WTC11 (cell line): ENCODE measurements around the gene CUL1. TPM values are rescaled to one million over a fixed set of nuclear protein-coding genes. Genes with fewer than 3 reads are reported as not detected.
A peak's percentile ranks its signal among the peaks of the same experiment; 100 is the strongest.

Source experiments
- ATAC-seq: fragments of 200-7000 bp; cut with Tn5 transposase; 2 replicates; pipeline ENCODE4 v1.10.0; 2021; ENCODE audit warnings: mild to moderate bottlenecking, moderate library complexity
- CTCF ChIA-PET: fragments of 300-600 bp; sonication (Branson Sonifier 250); formaldehyde crosslinking; loops from one replicate; lab custom pipeline; 2021; ENCODE audit warnings: antibody characterized with exemption; lab: Charles Lee
- POLR2A ChIA-PET: fragments of 350-600 bp; sonication (Branson Sonifier 250); formaldehyde crosslinking; loops from one replicate; lab custom pipeline; 2021; ENCODE audit warnings: antibody characterized with exemption; lab: Charles Lee
- DNase-seq: peaks from one replicate; pipeline ENCODE4 v3.0.0; 2021; ENCODE audit warnings: low spot score
- H3K27ac Mint-ChIP-seq: 2 replicates; pipeline ENCODE4 v1.8.0; 2021; ENCODE audit warnings: mixed read lengths
- H3K27me3 Mint-ChIP-seq: 2 replicates; pipeline ENCODE4 v1.8.0; 2021; ENCODE audit warnings: low read depth, mild to moderate bottlenecking, moderate library complexity, mixed read lengths
- H3K36me3 Mint-ChIP-seq: 2 replicates; pipeline ENCODE4 v1.8.0; 2021; ENCODE audit warnings: mixed read lengths
- H3K4me1 Mint-ChIP-seq: 2 replicates; pipeline ENCODE4 v1.8.0; 2022; ENCODE audit warnings: mixed read lengths
- H3K4me3 Mint-ChIP-seq: 2 replicates; pipeline ENCODE4 v1.8.0; 2021; ENCODE audit warnings: mild to moderate bottlenecking, moderate library complexity, mixed read lengths
- H3K9me3 Mint-ChIP-seq: 2 replicates; pipeline ENCODE4 v1.8.0; 2021; ENCODE audit warnings: mixed read lengths
- ATF1 ChIP-seq: sonication (generic); formaldehyde crosslinking; IDR thresholded peaks from 2 replicates; pipeline ENCODE4 v1.8.1; 2023; ENCODE audit warnings: mild to moderate bottlenecking, moderate library complexity, missing genetic modification reagents
- CBFB ChIP-seq: sonication (generic); formaldehyde crosslinking; IDR thresholded peaks from 2 replicates; pipeline ENCODE4 v1.8.1; 2022; ENCODE audit warnings: mild to moderate bottlenecking, low read depth, missing genetic modification reagents
- CREM ChIP-seq: sonication (generic); formaldehyde crosslinking; IDR thresholded peaks from 2 replicates; pipeline ENCODE4 v1.8.1; 2022; ENCODE audit warnings: mild to moderate bottlenecking, missing genetic modification reagents, moderate library complexity
- EMX1 ChIP-seq: fragments of 250-450 bp; sonication (Bioruptor Pico); IDR thresholded peaks from 2 replicates; pipeline ENCODE4 v1.8.0; 2021; ENCODE audit warnings: mild to moderate bottlenecking
- FOXK1 ChIP-seq: sonication (generic); formaldehyde crosslinking; IDR thresholded peaks from 2 replicates; pipeline ENCODE4 v1.8.0; 2022; ENCODE audit warnings: mild to moderate bottlenecking, moderate library complexity, missing genetic modification reagents
- GABPB1 ChIP-seq: sonication (generic); formaldehyde crosslinking; IDR thresholded peaks from 2 replicates; pipeline ENCODE4 v1.8.1; 2023; ENCODE audit warnings: mild to moderate bottlenecking, missing genetic modification reagents
- GRHL2 ChIP-seq: fragments of 250-450 bp; sonication (Bioruptor Pico); IDR thresholded peaks from 2 replicates; pipeline ENCODE4 v1.8.0; 2022; ENCODE audit warnings: mild to moderate bottlenecking, moderate library complexity; ENCODE audit not compliant: insufficient replicate concordance, severe bottlenecking
- GTF2I ChIP-seq: fragments of 250-450 bp; sonication (Bioruptor Pico); conservative IDR thresholded peaks from 2 replicates; pipeline ENCODE4 v1.4.0; 2021; ENCODE audit warnings: mild to moderate bottlenecking
- HMGA2 ChIP-seq: fragments of 250-450 bp; sonication (Bioruptor Pico); IDR thresholded peaks from 2 replicates; pipeline ENCODE4 v1.4.0; 2021; ENCODE audit warnings: mild to moderate bottlenecking, moderate library complexity
- JAZF1 ChIP-seq: fragments of 250-450 bp; sonication (Bioruptor Pico); IDR thresholded peaks from 2 replicates; pipeline ENCODE4 v1.9.0; 2021; ENCODE audit warnings: moderate library complexity, mild to moderate bottlenecking, inconsistent platforms
- JUN ChIP-seq: sonication (generic); formaldehyde crosslinking; IDR thresholded peaks from 2 replicates; pipeline ENCODE4 v1.8.0; 2023; ENCODE audit warnings: mild to moderate bottlenecking, missing genetic modification reagents
- MLX ChIP-seq: sonication (generic); formaldehyde crosslinking; IDR thresholded peaks from 2 replicates; pipeline ENCODE4 v1.8.1; 2023; ENCODE audit warnings: mild to moderate bottlenecking, missing genetic modification reagents, moderate library complexity
- MYBL2 ChIP-seq: sonication (generic); formaldehyde crosslinking; IDR thresholded peaks from 2 replicates; pipeline ENCODE4 v1.8.1; 2023; ENCODE audit warnings: mild to moderate bottlenecking, moderate library complexity, missing genetic modification reagents
- NFATC4 ChIP-seq: fragments of 250-450 bp; sonication (Bioruptor Pico); IDR thresholded peaks from 2 replicates; pipeline ENCODE4 v1.9.0; 2021; ENCODE audit warnings: mild to moderate bottlenecking
- NFYB ChIP-seq: sonication (generic); formaldehyde crosslinking; conservative IDR thresholded peaks from 2 replicates; pipeline ENCODE4 v1.8.0; 2022; ENCODE audit warnings: low read depth, missing genetic modification reagents
- NR2C2 ChIP-seq: sonication (generic); formaldehyde crosslinking; IDR thresholded peaks from 2 replicates; pipeline ENCODE4 v1.8.0; 2022; ENCODE audit warnings: mild to moderate bottlenecking, missing genetic modification reagents
- NR3C1 ChIP-seq: sonication (generic); formaldehyde crosslinking; conservative IDR thresholded peaks from 2 replicates; pipeline ENCODE4 v1.8.1; 2023; ENCODE audit warnings: low read depth, mild to moderate bottlenecking, missing genetic modification reagents
- TCF7 ChIP-seq: sonication (generic); formaldehyde crosslinking; IDR thresholded peaks from 2 replicates; pipeline ENCODE4 v1.8.0; 2022; ENCODE audit warnings: mild to moderate bottlenecking, low read depth, missing genetic modification reagents, moderate library complexity
- ZNF121 ChIP-seq: sonication (generic); formaldehyde crosslinking; IDR thresholded peaks from 2 replicates; pipeline ENCODE4 v1.8.0; 2023; ENCODE audit warnings: missing genetic modification reagents
- ZNF219 ChIP-seq: sonication (generic); formaldehyde crosslinking; IDR thresholded peaks from 2 replicates; pipeline ENCODE4 v1.8.0; 2023; ENCODE audit warnings: missing genetic modification reagents, mild to moderate bottlenecking, borderline replicate concordance
- ZNF396 ChIP-seq: fragments of 250-450 bp; sonication (Bioruptor Pico); IDR thresholded peaks from 2 replicates; pipeline ENCODE4 v1.8.0; 2021; ENCODE audit warnings: mild to moderate bottlenecking, moderate library complexity, borderline replicate concordance
- ZNF423 ChIP-seq: fragments of 250-450 bp; sonication (Bioruptor Pico); IDR thresholded peaks from 2 replicates; pipeline ENCODE4 v2.1.2; 2022; ENCODE audit warnings: mild to moderate bottlenecking, moderate library complexity
- total RNA-seq: library from RNA; stranded (reverse); gene quantifications from 3 replicates; pipeline ENCODE4 v1.2.3, GENCODE V29; 2021
- TF ChIP-seq, protein P1 (sequence below): sonication (generic); formaldehyde crosslinking; IDR thresholded peaks from 2 replicates; pipeline ENCODE4 v1.8.1; 2022; ENCODE audit warnings: missing genetic modification reagents, borderline replicate concordance
- TF ChIP-seq, protein P2 (sequence below): sonication (generic); formaldehyde crosslinking; IDR thresholded peaks from 2 replicates; pipeline ENCODE4 v1.8.1; 2023; ENCODE audit warnings: mild to moderate bottlenecking, missing genetic modification reagents, borderline replicate concordance

Gene CUL1
- total RNA-seq, 1 experiment from 2014 or later, result 50.5 TPM

DNA sequence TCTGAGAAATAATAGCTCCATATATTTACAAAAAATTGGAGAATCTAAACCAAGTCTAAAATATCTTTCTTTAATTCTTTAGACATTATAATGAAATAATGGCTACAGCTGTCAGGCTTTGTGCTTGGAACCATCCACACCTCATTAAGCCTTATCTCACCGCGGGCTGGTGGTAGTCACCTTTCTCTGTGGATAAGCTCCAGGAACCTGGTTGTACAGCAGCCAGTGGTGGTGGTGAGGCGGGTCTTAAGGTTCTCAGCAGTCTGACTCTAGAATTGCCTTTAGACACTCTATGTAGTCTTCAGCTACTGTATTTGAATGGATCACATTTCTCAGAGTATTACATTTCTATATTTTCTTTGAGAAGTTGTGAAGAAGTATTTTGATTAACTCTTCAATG lies 34.2 kb downstream of the CUL1 start:
- TF ChIP-seq TCF7 (CRISPR knock-in tag), result no peak
- TF ChIP-seq, protein P1, sequence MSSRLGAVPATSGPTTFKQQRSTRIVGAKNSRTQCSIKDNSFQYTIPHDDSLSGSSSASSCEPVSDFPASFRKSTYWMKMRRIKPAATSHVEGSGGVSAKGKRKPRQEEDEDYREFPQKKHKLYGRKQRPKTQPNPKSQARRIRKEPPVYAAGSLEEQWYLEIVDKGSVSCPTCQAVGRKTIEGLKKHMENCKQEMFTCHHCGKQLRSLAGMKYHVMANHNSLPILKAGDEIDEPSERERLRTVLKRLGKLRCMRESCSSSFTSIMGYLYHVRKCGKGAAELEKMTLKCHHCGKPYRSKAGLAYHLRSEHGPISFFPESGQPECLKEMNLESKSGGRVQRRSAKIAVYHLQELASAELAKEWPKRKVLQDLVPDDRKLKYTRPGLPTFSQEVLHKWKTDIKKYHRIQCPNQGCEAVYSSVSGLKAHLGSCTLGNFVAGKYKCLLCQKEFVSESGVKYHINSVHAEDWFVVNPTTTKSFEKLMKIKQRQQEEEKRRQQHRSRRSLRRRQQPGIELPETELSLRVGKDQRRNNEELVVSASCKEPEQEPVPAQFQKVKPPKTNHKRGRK, result no peak
- no peak for TF ChIP-seq EMX1 (CRISPR knock-in tag)
- TF ChIP-seq NR3C1 (CRISPR knock-in tag), result no peak
- no peak for TF ChIP-seq HMGA2 (CRISPR knock-in tag)
- TF ChIP-seq ZNF423 (CRISPR knock-in tag), result no peak
- no peak for TF ChIP-seq NFATC4 (CRISPR knock-in tag)
- TF ChIP-seq ZNF219 (CRISPR knock-in tag), result no peak
- TF ChIP-seq GABPB1 (CRISPR knock-in tag), result no peak
- no peak for TF ChIP-seq ATF1 (CRISPR knock-in tag)
- no peak for TF ChIP-seq ZNF121
- TF ChIP-seq CREM (CRISPR knock-in tag), result no peak
- TF ChIP-seq, protein P2, sequence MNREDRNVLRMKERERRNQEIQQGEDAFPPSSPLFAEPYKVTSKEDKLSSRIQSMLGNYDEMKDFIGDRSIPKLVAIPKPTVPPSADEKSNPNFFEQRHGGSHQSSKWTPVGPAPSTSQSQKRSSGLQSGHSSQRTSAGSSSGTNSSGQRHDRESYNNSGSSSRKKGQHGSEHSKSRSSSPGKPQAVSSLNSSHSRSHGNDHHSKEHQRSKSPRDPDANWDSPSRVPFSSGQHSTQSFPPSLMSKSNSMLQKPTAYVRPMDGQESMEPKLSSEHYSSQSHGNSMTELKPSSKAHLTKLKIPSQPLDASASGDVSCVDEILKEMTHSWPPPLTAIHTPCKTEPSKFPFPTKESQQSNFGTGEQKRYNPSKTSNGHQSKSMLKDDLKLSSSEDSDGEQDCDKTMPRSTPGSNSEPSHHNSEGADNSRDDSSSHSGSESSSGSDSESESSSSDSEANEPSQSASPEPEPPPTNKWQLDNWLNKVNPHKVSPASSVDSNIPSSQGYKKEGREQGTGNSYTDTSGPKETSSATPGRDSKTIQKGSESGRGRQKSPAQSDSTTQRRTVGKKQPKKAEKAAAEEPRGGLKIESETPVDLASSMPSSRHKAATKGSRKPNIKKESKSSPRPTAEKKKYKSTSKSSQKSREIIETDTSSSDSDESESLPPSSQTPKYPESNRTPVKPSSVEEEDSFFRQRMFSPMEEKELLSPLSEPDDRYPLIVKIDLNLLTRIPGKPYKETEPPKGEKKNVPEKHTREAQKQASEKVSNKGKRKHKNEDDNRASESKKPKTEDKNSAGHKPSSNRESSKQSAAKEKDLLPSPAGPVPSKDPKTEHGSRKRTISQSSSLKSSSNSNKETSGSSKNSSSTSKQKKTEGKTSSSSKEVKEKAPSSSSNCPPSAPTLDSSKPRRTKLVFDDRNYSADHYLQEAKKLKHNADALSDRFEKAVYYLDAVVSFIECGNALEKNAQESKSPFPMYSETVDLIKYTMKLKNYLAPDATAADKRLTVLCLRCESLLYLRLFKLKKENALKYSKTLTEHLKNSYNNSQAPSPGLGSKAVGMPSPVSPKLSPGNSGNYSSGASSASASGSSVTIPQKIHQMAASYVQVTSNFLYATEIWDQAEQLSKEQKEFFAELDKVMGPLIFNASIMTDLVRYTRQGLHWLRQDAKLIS (CRISPR knock-in tag), result no peak
- no peak for TF ChIP-seq GRHL2 (CRISPR knock-in tag)
- TF ChIP-seq GTF2I (CRISPR knock-in tag), result no peak
- TF ChIP-seq FOXK1 (CRISPR knock-in tag), result no peak
- Mint-ChIP-seq H3K9me3 (no peaks in the 10 kb centered on the region), H3K27me3 (no peaks in the 10 kb centered on the region), H3K27ac (no peak overlapping the region), H3K4me1 (peaks cover 4% of the 10 kb centered on the region; the same call in 1 of the 2 replicates), H3K4me3 (no peak overlapping the region), H3K36me3 (peaks cover 37% of the 10 kb centered on the region)
- POLR2A ChIA-PET, result no interaction called here
- CTCF ChIA-PET, result interaction anchor here (1.1 kb wide), 1 partner anchor 14 kb away, joined by 3 read pairs; no protein-coding TSS in a partner anchor
- no peak for ATAC-seq
- no peak for DNase-seq

DNA sequence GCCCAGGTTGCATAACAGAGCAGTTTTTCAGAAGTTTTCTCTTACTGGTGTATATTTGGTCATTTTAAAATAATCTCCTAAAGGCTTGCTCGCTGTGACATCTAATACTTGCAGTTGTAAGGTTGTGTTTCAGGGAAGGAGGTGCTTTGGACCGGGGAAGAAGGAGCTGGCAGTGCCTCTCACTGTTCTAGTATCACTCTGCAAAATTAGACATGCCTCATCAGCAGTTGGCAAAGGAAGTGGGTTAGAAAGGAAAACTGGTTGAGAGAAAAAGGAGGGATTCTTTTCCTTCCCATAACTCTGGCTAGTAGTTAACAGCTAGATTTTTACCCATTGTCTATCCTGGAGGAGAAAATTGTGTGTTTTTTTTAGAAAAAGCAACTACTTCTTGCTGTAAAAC lies 34.8 kb downstream of the CUL1 start:
- no peak overlapping the region for H3K4me3 Mint-ChIP-seq
- H3K9me3 Mint-ChIP-seq, result no peaks in the 10 kb centered on the region
- ATAC-seq, result no peak
- peaks cover 42% of the 10 kb centered on the region for H3K36me3 Mint-ChIP-seq
- no peaks in the 10 kb centered on the region for H3K4me1 Mint-ChIP-seq
- TF ChIP-seq CBFB (CRISPR knock-in tag) (no peak), MLX (no peak)
- ChIA-PET POLR2A (no interaction called here), CTCF (interaction anchor here (1.5 kb wide), 1 partner anchor 14 kb away, joined by 3 read pairs; no protein-coding TSS in a partner anchor)
- H3K27me3 Mint-ChIP-seq, result no peaks in the 10 kb centered on the region
- H3K27ac Mint-ChIP-seq, result peak overlapping the region; percentile 14
- no peak for DNase-seq

- H3K4me1 Mint-ChIP-seq, result no peaks in the 10 kb centered on the region
- ChIA-PET POLR2A (interaction anchor here (0.6 kb wide), 1 partner anchor 190 kb away, joined by 3 read pairs; no protein-coding TSS in a partner anchor), CTCF (interaction anchor here (1.5 kb wide), 1 partner anchor 12 kb away, joined by 3 read pairs; no protein-coding TSS in a partner anchor)
- H3K4me3 Mint-ChIP-seq, result no peak overlapping the region
- TF ChIP-seq NR2C2 (CRISPR knock-in tag) (no peak), ZNF423 (CRISPR knock-in tag) (no peak), MYBL2 (CRISPR knock-in tag) (no peak), NFYB (CRISPR knock-in tag) (no peak), CREM (CRISPR knock-in tag) (no peak), HMGA2 (CRISPR knock-in tag) (no peak), JAZF1 (no peak), ZNF396 (CRISPR knock-in tag) (no peak), JUN (CRISPR knock-in tag) (no peak)
- H3K27me3 Mint-ChIP-seq, result no peaks in the 10 kb centered on the region
- peaks cover 54% of the 10 kb centered on the region for H3K36me3 Mint-ChIP-seq
- H3K9me3 Mint-ChIP-seq, result no peaks in the 10 kb centered on the region
- DNase-seq (no peak), ATAC-seq (no peak)
- peak overlapping the region; percentile 42 for H3K27ac Mint-ChIP-seq
Measured at GRCh38 chr7:148735141-148735540, 36.4 kb downstream of the CUL1 start.
